ENCODE results near the gene IRAK4. TPM values are rescaled to one million over a fixed set of nuclear protein-coding genes. Genes with fewer than 3 reads are reported as not detected.
A peak's percentile ranks its signal among the peaks of the same experiment; 100 is the strongest.
"Not testable (repeated sequence)": the region's sequence is repeated elsewhere in the genome, so short reads cannot be mapped to it uniquely, and the experiment has no call there.

IRAK4 gene
- total RNA-seq (2014; rRNA removed; shearing (Covaris generic)), result 3.8 and 4.9 TPM in 2 replicates
- 6.8 and 8.9 TPM in 2 replicates for polyA plus RNA-seq (2015; cell fraction: cytosol; rRNA removed)
- 19.7 and 21.7 TPM in 2 replicates for polyA plus RNA-seq (2015; cell fraction: nucleus; rRNA removed)

DNA sequence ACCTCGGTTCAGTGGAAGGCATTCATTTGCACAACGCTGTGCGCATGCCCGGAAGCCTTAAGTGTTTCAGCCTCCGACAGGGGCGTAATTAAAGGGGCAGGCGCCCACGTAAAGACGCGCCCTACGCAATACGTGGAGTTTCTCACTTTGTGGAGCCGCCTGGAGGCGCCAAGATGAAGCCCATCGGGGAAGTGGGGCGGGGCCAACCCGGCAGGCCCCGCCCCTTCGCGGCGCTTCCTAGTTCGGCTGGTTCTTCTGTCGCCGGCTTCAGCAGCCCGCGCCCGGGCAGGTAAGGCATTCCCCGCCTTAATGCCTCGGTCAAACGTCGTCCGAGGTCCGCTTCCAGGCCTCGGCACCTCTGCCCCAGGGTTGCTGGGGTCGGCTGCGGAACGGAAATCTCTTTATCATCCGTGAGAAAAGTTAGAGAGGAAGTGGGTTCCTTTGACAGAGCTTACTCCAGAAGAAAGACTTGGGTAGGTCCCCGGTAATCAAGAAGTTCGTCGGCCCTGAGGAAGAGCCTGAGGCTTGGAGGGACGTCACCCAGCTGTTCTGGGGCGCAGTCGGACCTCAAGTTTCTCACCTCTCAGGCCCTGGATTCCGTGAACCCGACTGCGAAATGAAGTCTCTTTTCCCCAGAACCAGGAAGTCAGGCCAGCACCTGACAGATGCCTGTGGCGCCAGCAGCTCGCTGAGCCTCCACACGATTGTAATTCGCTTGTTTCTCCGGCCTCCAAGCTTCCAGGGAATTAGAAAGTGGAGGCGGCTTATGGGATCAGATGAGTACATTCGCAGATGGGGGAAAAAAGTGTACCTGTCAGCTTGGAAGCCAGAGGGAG is at the start of gene IRAK4, which contains the start of gene PUS7L:
IRAK4 (plus strand) TSS at position 224 of the 836 bp plus-strand sequence. CDS start 9,161 bp downstream, outside the sequence.
PUS7L (minus strand) TSS at position 63 of the 836 bp plus-strand sequence. CDS start 3,545 bp downstream, outside the sequence.
- peak; percentile 95 for DNase-seq (ENCODE audit: low read depth)

DNA sequence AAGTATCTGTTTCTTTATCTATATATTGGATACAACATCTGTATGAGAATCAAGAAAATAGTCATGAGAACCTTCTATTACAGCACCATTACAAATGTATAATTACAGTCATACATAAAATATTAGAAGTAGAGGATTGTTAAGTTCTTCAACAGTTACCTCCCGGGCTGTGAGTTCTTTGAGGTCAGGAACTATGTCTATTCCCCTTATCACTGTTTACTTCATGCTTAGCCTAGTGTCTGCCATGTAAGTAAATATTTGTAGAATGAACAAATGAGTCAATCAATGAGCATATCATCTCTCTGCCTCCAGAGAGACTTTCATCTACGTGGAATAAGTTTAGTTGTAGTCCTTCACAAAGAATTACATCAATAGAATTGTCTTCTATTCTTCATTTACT is 47.4 kb upstream of the IRAK4 start:
- DNase-seq (ENCODE audit: low read depth), result no peak

DNA sequence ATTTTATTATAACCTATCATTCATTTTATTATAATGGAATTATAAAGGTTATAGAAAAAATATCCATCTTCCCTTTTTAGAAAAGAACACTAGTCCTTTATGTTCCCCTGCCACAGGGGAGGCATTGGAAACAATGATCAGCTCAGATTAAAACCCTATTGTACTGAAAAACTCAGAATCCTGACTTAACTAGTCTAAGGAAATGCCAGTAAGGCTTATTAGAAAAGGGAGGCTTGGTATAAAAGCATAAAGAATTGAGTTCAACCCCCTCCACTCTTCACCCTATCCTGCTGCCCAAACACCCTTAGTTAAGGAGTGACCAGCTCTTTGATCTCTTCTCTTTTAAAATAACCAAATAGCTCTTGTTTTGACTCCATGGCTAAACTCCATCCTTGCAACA is 36.1 kb upstream of the IRAK4 start:
- no peak for DNase-seq (ENCODE audit: low read depth)

DNA sequence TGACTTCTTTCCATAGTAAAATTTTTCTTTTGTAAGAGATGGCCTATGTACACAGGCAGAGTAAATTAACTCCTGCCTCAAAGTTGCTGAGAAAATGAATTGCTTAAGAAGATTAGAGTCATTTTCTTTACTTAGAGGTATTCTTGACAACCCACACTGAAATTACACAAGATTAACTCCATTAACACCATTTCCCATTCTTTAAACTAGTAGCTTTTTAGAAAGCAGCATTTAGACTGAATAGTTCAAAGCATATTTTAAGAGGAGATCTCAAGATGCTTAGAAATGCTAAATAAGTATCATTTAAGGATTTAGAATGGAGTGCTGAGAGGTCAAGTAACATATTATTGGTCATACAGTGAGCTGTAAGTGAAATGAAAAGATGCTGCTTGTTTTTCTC is 35.6 kb upstream of the IRAK4 start:
- DNase-seq (ENCODE audit: low read depth), result no peak

DNA sequence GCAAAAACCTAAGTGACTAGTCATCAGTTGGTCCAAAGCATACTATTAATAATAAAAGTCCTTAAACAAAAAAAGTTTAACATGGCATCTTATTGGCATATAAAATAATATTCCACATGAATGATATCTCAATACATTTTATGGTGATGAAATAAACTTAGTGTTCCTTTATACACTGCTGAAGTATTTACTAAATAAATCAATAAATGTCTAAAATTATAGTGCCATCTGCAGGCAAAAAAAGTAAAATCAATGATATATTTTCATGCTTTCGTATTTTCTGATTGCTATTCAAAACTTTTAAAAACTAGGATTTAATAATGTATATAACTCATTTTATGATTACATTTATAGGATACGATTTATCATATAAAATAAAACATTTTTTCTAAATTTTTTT is 30.6 kb upstream of the IRAK4 start:
- DNase-seq (ENCODE audit: low read depth), result no peak

DNA sequence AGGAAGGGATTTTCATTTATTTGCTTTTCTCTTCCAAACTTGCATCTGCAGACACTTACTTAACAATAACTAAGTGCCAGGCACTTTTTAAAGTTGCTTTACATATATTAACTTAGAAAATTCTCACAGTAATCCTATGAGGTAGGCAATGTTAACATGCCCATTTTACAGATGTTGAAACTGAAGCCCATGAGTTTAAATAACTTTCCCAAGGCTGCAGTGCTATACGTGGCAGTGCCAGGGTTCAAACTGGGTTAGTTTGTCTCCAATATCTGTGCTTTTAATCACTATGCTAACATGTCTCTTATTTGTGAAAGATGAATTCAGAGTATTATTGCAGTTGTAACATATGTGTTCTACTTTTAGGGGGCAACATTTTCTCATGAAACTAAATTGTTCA is 30.1 kb upstream of the IRAK4 start:
- no peak for DNase-seq (ENCODE audit: low read depth)

DNA sequence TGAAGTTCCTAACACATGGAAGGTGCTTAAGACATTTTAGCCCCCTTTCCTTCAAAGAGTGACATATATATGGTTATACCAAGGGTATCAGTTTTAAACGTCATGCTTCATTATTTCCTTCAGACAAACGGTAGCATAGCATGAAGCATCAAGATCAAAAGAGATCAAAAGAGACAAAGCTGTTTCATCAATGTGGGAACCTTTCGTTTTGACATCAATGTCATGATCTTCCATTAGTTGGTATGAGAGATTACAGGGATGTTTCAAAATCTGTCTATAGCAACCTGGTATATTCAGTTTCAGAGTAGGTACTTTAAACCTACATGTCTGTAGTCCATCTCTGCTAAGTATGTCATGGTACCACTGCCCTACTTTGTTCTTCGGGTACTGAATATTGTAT is 28.5 kb upstream of the IRAK4 start:
- DNase-seq (ENCODE audit: low read depth), result no peak

DNA sequence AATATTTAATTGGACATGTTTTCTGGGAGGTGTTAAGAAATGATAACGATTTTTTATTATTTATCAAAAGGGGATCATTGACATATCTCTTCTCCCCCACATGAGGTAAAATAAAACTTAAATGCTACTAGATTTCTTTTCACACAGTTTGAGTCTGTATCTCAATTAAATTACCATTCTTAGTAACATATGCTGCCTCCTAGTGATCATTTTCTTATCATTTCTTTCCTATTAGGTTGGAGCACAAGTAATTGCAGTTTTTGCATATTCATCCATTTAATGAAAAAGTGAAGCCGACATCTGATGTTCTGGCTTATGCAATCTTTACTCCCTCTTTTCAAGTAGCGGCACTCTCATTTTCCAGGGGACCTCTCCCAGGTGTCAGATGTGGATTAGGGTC is 25.1 kb upstream of the IRAK4 start:
- no peak for DNase-seq (ENCODE audit: low read depth)

DNA sequence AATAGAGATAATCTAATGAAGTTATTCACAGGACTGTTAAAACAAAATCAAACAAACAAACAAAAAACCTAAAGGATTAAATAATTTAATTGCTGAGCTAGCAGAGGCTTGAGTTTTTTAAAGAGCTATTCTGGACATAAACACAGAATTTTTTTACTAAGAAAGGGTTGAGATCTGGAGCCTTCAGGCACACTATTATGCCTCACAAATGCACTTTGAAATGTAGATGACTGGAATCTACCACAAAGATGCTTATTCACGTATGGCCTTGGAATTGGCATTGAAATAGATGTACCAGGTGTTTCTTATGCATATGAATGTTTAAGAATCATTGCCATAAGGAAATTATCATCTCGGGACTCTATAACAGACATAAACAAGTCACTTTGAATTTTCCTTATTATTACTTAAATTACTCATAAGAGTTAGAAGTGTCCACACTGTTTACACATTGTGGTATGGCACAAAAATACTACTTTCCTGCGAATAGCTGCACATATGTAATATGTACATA is 21.8 kb upstream of the IRAK4 start:
- no peak for DNase-seq (ENCODE audit: low read depth)

DNA sequence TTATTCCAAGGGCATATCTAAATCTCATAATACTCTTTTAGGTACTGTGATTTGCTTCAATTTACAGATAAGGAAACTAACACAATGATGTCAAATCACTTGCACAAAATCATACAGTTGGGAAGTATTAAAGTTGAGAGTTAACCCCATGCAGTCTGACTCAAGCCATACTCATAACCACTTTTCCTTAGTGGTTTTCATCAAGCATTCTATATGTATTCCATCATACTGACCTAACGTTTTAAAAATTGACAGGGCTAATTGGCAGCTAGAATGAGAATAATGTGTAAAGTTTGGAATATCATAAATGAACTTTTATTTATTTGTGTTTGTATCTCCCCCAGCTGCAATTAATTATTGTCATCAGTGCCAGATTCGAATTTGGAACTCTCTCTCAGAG is 21.1 kb upstream of the IRAK4 start:
- DNase-seq (ENCODE audit: low read depth), result peak; percentile 79

DNA sequence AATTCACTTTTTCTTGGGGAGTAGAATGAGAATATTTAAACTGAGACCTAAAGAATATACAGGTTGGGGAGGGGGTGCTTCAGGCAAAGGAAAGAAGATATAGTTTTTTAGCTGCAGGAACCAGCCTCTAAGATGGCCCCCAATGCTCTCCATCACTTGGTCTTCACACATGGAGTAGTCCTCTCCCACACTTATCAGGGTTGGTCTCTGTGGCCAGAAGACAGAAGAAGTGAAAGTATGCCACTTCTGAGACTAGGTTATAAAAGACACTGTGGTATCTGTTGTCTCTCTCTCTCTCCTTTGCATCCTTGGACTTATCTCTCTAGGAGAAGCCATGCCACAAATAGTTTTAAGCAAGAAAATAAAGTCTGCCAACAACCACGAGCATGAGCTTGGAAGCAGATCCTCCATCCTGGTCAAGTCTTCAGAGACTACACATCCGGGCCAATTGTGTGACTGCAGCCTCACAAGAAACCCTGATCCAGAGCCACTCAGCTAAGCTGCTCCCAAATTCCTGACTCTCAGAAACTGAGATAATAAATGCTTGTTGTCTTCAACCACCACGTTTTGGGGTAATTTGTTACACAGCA is 18.1 kb upstream of the IRAK4 start:
- no peak for DNase-seq (ENCODE audit: low read depth)

DNA sequence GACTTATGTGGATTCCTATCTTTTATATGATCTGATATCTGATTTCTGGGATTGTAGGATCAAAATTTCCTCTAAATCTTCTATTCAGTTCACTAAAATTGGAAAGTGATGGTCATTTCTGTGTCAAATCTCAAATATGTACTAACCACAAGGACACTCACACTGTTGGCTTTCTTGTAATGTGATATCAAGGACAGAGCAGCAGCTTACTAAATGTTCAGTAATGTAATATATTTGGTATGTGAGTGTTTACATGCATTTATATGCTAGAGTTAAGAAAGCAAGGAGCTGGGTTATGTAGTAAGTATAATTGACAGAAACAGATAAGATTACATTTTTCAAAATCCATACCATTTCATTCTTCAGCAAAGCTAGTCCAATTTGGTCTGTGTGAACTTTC is 16.6 kb upstream of the IRAK4 start:
- DNase-seq (ENCODE audit: low read depth), result peak; percentile 65

DNA sequence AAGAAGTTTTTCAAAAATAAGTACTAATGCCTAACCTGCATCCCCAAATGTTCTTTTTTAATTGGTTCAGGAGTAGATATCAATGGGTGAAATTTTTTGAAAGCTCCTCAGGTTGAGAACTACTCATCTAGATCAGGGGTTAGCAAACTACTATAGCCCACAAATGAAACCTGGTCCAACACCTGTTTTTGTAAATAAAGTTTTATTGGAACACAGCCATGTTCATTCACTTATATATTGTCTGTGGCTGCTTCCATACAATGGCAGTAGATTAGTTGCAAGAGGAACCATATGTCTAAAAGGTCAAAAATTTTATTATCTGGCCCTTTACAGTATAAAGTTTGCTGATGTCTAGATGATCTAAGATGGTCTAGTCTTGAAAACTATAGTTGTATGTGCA is 13.9 kb upstream of the IRAK4 start:
- no peak for DNase-seq (ENCODE audit: low read depth)

DNA sequence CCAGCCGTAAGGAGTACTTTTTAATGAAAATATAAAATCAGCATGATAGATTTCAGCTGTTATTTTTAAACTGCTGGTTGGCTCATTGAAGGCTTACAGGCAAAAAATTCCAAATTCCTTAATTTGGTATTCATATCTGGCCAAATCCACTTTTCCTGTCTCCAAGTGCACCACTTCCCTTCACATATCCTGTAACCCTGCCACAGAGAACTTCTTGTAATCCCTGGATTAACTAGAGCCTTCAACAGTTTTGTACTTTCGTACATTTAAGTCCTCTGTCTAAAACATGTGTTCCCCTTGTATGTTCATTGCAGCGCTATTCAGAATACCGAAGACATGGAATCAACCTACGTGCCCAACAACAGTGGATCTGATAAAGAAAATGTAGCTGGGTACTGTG is 9.7 kb upstream of the IRAK4 start:
- DNase-seq (ENCODE audit: low read depth), result no peak

DNA sequence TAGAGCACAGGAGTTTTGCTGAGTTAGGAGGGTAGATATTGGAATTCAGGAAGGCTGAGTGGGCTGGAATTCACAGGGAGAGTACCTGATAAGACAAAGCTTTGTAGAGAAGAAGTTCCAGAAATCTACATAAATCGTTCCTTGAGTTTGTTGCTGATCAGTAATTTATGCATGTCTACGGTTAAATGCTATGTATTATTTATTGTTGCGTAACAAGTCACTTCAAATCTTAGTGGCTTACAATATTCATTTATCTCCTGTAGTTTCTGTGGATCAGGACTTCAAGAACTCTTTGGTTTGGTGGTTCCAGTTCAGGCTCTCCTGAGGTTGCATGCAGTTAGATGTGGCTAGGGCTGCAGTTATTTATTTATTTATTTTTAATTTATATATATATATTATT is 7.9 kb upstream of the IRAK4 start:
- DNase-seq (ENCODE audit: low read depth), result no peak

DNA sequence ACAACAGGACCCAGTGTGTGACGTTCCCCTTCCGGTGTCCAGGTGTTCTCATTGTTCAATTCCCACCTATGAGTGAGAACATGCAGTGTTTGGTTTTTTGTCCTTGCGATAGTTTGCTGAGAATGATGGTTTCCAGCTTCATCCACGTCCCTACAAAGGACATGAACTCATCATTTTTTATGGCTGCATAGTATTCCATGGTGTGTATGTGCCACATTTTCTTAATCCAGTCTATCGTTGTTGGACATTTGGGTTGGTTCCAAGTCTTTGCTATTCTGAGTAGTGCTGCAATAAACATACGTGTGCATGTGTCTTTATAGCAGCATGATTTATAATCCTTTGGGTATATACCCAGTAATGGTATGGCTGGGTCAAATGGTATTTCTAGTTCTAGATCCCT is 7.4 kb upstream of the IRAK4 start:
- DNase-seq (ENCODE audit: low read depth), result not testable (repeated sequence)

DNA sequence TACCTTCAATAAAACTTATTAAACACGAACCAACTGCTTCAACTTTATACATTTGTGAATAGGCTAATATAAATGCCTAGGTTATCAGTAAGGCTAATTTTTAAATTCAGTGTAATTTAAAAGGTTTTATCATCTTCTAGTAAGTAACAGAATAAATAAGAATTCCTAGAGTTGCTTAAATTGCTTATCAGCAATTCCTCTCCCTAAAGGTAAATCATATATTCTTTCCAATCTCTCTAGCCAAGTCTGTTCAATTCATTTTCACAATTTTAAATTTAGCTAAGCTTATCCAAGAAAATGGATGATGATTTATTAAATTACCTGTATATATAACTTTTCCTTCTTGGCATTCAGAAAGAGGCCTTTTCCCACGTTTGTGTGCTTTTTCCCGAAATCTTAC is 4.7 kb upstream of the IRAK4 start:
- DNase-seq (ENCODE audit: low read depth), result no peak

DNA sequence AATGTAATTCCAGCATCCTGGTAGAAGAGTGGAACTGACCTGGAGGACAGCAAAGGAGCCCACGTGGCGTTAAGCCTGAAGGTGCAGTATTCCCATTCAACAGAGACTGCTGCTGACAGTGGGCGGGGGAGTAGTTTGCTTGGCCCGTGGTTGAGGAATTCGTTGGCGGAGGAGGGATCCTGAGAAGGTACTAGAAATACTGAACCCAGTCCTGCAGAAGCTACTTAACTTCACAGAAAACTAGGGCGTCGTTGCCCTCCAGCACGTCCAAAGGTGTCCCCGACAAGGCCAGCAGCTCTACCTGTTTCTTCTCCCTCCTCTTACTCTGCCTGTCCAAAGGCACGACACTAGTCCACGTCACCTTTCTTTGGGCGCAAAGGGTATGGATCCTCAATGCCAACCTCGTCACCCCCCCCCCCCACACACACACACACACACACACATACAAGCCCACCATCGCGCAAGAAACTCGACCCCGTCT is 464 bp upstream of the IRAK4 start:
- DNase-seq (ENCODE audit: low read depth), result no peak

DNA sequence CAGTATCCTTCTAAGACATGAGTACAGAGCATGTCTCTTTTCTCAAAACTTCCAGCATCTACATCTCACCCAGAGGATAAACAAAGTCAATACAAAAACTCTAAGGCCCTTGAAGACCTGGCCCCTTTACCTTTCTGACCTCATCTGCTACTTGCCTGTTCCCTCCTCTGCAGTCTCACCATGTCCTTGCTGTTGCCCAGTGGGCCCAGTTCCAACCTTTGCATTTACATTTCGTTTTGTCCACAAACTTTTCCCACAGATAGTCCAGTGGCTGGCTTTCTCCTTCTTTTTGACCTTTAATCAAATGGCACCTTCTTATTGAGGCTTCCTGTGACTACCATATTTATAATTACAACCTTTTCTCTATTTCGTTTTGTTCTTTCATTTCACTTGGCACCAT is 1.6 kb downstream of the IRAK4 start:
- no peak for DNase-seq (ENCODE audit: low read depth)

DNA sequence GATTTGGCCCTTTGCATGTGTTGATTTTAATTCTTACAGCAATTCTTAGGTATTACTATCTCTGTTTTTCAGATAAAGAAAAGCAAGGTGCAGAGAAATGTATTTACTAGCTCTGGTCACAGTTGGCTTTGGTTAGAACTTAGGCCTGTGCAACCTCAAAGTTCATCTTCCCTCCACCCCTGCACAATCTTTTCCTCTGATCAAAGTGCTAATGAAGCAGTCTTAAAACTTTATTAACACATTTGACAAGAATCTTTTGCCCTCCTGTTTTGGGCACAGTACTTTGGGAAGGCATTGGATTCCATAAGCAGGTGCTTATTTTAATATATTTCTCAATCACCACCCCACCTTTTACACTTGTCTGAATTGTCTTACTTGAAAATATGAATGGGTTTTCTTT is 2.7 kb downstream of the IRAK4 start:
- DNase-seq (ENCODE audit: low read depth), result no peak

DNA sequence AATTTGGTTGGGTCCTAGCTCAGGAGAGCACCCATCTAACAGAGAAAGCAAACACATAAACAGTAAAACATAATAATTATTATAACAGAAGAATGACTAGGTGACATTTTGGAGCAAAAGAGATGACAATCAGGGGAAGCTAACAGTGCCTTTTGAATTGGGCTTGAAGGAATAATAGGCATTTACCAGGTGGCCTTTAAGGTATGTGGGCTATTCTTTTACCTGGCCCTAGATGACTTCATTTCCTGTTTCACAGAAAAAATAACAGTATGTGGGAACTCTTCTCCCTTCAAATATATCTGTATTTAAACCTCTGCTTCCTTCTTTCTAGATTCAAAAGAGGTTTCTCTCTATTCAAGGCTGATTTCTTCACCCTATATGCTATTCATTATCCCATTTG is 3.8 kb downstream of the IRAK4 start:
- DNase-seq (ENCODE audit: low read depth), result no peak

DNA sequence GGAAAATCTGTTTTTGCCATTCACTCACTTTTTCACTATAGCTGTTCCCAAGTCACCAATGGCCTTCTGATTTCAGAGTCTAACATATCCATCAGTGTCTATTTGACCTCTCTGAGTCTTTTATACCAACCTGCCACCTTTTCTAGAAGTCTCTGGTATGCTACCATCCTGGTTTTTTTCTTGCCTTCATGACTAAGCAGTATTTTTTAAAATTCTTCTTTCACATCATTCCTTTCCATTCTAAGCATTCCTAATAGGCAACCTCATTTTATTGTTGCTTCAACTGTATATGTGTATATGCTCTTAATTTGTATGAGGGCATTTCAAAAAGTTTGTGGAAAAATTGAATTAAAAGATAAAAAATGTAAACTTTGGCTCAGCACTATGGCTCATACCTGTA is 5.0 kb downstream of the IRAK4 start:
- DNase-seq (ENCODE audit: low read depth), result no peak
